GM04503 (cell line): ENCODE data around the gene ABL2.
"Not testable (repeated sequence)": the region's sequence is repeated elsewhere in the genome, so short reads cannot be mapped to it uniquely, and the experiment has no call there.

ENCODE experiments used
- DNase-seq: peaks from one replicate; pipeline ENCODE4 v3.0.0-alpha.2; 2012; ENCODE audit warnings: low read depth

Gene ABL2

DNA sequence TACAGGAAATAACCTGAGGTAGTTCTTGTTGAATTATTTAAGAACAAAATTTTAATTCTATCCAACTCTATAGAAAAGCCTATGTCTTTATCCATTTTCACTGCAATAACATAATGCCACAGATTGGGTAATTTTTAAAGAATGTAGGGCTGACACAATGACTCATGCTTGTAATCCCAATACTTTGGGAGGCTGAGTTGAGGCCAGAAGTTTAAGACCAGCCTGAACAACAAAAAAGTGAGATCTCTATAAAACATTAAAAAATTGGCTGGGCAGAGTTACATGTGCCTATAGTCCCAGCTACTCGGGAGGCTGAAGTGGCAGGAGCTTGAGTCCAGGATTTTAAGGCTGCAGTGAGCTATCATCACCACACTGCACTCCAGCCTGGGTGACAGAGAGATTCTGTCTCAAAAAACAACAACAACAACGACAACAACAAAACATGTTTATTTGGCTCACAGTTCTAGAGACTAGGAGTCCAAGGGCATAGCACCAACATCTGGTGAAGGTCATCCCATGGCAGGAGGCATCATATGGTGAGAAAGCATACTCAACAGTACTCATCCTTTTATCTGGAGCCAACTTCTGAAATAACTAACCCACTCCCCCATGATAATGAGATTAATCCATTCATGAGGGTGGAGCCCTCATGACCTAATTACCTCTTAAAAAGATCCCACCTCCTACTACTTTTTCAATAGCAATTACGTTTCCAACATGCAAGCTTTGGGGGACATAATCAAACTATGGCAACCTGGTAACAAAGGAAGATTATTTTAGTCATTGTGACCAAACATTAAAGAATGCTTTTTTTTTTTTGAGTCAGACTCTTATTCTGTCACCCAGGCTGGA, 59.6 kb downstream of the ABL2 start:
- DNase-seq = peak; percentile 66

DNA sequence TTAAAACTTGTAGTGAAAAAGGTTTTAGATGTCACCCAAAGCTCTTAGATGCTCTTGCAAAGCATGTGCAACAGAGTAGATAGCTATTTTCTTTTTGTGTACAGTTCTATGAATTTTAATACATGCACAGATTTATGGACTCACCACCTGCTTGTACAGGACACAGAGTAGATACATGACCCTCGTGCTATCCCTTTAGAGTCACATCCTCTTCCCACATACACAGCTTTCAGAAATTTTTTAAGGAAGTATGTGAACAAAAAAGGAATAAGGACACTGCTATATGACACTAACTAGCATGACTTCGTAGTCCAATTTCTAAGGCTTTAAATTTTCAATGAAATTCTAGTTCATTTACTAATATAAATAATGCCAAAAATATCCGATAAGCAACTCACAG, 60.9 kb downstream of the ABL2 start:
- DNase-seq = no peak

DNA sequence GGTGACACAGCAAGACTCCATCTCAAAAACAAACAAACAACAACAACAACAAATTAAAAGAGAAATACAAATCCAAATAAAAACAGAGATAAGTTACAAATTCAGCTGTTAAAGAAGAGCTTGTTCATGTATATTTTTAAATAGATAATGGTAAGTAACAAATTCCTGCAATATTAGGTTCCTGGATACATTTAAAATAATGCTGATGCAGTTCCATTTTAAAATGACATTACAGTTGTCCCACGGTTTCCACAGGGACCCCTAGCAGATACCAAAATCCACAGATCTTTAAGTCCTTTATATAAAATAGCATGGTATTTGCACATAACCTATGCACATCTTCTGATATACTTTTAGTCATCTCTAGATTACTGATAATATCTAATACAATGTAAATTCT, 61.5 kb downstream of the ABL2 start:
- no peak for DNase-seq

DNA sequence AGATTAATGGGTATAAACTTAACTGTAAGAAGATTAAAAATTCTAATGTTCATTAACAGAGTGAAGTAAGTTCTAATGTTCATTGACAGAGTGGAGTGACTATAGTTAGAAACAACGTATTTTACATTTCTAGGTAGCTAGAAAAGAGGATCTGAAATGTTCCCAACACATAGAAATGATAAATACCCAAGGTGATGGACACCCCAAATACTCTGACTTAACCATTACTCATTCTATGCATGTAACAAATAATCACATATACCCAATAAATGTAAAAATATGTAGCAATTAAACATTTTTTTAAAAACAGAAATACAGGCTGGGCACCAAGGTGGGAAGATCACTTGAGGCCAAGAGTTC, 62.1 kb downstream of the ABL2 start:
- no peak for DNase-seq

DNA sequence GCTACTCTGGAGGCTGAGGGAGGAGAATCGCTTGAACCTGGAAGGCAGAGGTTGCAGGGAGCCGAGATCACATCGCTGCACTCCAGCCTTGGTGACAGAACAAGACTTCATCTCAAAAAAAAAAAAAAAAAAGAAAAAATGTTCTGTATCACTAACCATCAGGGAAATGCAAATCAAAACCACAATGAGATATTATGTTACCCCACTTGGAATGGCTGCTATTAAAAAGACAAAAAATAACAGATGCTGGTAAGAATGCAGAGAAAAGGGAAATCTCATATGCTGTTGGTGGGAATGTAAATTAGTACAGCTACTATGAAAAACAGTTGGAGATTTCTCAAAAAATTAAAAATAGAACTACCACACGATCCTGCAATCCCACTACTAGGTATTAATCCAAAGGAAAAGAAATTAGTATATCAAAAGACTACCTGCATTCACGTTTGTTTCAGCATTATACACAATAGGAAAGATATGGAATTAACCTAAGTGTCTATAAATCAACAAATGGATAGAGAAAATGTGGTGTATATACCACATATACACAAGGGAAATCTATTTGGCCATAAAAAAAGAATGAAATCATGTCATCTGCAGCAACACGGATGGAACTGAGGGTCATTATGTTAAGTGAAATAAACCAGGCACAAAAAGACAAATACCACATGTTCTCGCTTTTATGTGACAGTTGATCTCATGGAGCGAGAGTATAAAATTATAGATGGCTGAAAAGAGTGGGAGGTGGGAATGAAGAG, 62.6 kb downstream of the ABL2 start:
- peak; percentile 48 for DNase-seq

DNA sequence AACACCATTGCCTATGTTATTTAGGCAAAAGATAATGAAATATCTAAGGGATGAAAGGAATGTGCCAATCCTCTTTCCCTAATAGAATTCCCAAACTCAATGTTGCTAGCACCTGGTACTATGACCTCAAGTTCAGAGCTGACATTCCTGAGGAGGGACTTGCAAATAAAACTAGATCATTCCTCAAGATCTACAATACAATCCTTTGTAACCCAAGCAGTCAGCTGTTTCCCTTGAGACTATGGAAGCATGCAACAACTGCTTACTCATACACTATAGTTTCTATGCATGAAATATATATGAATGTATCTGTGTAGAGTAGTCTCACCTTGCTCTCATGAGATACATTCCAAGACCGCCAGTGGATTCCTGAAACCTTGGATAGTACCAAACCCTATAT, 65.0 kb downstream of the ABL2 start:
- peak; percentile 41 for DNase-seq

DNA sequence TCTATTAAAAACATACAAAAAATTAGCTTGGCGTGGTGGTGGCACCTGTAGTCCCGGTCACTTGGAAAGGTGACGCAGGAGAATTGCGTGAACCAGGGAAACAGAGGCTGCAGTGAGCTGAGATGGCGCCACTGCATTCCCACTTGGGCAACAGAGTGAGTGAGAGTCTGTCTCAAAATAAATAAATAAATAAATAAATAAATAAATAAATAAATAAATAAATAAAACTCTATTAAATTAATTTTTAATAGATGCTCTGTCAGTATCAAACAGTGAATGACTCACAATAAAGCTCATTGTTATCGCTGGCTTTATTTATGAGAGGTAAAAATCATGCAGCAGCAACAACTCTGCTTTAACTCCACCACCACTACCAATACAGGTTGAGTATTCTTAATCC, 72.8 kb downstream of the ABL2 start:
- DNase-seq = no peak

DNA sequence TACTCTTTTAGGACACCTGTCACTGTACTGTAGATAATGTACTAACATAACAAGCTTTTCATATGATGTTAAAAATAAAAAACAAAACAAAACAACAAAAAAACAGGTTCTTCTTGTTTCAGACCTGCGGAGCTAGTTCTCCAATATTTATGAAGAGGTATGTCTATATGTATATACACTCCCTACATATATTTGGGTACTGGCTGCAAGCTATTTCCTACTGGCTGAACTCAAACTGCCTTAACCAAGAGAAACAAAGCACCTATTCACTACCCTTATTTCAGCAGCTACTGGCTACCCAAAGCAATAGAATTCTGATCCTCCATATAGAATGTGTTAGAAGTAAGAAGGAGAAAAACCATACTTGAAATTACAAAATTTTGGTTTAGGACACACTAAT, 73.5 kb downstream of the ABL2 start:
- DNase-seq = no peak

DNA sequence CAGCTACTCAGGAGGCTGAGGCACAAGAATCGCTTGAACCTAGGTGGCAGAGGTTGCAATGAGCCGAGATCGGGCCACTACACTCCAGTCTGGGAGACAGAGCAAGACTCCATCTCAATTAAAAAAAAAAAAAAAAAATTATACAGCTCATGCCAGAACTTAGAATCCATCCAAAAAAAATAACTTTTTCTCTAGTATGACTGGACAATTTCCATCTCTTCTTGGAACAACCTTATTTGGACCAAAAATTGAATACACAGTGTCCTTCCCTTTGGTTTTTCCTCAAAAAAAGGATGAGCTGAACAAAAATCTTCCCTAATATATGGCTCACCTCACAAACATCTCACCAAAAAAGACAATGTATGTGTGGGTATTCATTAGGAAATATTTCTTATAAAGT, 73.9 kb downstream of the ABL2 start:
- no peak for DNase-seq

DNA sequence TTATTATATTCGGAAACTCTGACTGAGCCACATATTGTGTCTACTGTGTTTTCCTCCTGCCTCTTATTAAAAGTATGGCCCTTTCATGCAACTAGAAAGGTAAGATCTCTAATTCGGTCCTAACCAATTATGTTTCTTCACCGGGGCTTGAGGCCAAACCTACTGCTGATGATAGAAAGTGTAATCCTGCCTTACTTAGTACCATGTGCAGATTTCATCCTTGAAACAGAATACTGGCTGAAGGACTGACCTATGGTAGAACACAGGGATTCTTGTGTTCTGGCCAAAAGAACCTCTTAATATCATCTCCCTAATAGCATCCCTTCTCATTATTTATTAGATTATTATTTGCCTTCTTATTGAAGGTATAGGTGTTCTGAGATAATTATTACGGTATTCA, 75.0 kb downstream of the ABL2 start:
- DNase-seq = no peak

DNA sequence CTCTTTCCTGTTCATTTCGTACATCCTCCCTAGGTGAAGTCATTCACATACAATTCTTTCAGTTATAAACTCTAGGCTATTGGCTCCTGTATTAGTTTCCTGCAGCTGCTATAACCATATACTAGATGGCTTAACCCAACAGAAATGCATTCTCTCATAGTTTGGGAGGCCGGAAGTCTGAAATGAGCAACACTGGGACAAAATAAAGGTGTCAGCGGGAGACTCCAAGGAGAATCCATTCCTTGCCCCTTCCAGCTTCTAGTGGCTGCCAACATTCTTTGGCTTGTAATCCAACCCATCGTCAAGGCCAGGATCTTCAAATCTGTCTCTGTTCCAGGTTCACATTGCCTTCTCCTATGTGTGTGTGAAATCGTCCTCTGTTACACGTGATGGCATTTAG, 76.3 kb downstream of the ABL2 start:
- DNase-seq = no peak

DNA sequence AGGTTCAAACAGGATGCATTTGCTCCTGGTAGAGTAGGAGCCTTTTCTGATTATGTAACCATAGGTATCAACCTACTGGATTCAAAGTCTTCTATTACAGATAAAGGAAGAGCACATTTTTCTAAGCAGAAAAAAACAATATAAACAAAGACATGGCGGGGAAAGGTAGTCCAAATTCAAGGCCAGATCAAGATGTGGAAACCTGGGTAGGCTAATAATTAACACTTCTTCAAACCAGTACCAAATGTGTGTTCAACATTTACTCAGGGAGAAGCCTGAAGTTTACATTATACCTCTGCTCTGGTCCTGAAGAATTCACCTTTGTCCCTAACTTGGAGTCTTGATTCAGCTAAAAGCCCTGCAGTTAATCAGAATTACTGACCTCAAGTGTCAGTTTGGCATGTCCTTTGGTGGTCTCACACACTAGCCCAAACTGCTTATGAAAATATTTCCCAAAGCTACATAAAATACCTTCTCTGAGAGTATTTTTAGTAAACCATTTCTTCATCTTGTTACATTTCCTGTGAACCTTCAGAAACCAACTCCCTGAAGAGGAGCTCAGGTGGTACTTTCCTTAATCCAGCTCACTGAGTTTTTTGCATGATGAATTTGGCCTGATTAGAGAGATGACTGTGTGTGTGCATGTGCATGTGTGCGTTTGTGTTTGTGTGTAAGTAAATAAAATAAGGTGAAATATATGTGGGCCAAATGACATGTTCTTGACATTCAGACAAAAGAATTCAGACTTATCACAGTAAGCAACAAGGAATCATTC, 77.4 kb downstream of the ABL2 start:
- DNase-seq = no peak

DNA sequence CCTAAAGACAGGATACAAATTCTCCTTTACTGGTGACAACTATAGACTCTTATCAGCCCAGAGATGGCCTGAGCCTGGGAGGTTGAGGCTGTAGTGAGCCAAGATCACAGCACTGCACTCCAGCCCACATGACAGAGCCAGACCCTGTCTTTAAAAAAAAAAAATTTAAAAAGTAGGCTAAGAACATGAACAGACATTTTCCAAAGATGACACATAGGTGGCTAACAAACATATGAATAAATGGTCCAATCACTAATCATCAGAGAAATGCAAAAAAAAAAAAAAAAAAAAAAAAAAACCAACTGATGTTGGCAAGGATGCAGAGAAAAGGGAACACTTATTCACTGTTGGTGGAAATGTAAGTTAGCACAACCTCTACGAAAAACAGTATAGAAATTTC, 82.6 kb downstream of the ABL2 start:
- DNase-seq = no peak

DNA sequence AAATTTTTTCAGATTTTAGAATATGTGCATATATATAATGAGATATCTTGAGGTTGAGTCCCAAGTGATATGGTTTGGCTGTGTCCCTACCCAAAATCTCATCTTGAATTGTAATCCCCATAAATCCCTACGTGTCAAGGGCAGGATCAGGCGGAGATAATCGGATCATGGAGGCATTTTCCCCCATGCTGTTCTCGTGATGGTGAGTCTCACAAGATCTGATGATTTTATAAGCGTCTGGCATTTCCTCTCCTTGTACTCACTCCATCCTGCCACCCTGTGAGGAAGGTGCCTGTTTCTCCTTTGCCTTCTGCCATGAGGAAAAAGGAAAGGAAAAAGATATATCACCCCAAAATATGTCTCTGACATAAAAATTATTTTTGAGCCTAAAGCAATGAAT, 83.0 kb downstream of the ABL2 start:
- no peak for DNase-seq

DNA sequence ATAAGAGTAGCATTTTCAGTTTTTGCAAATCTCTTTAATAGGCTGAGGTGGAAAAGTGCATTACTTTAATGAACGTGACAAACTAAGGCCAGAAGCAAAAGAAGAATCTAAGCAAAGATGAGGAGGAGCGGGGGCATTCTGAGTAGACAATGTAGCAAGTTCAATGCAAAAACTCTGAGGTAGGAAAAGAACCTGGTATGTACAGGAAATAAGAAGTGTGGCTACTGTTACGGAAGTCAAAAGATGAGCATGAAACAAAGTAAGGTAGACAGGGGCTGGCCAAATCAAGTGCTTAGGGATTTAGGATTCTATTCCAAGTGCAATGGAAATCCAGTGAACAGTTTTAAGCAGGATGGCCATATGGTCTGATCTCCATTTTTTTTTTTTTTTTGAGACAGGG, 84.0 kb downstream of the ABL2 start:
- DNase-seq = no peak

DNA sequence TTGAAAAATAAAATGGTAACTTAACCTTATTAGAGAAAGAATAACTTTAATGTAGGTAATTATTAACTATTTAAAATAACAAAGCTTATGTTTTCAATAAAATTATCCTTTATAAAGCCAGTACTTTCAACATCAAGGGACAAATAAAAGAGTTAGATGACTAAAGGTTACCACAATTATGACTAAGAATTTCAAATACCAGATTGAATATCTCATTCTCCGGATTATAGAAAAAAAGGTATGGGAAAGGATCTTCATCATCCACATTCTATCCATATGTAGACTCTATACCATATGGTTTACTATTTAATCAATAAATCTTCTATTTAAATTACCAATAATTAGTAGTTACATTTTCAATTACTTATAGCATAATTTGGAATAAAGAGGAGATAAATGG, 84.9 kb downstream of the ABL2 start:
- DNase-seq = no peak

DNA sequence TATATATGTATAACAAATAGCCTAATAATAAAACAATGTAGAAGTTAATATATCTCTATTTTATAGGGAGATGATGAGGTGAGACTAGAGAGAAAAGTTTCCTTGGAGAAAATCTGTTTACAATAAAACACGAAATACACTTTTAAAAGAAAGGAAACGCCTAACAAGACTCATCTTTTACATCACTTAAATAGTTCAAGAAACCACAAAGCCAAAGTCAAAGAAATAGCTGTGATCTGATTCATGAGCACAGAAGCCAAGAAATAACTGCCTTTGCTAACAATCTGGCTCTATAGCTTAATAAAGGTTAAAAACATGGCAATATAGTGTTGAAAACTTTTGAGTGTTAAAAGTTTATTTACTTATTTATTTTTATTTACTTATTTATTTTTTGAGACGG, 86.2 kb downstream of the ABL2 start:
- peak; percentile 89 for DNase-seq

DNA sequence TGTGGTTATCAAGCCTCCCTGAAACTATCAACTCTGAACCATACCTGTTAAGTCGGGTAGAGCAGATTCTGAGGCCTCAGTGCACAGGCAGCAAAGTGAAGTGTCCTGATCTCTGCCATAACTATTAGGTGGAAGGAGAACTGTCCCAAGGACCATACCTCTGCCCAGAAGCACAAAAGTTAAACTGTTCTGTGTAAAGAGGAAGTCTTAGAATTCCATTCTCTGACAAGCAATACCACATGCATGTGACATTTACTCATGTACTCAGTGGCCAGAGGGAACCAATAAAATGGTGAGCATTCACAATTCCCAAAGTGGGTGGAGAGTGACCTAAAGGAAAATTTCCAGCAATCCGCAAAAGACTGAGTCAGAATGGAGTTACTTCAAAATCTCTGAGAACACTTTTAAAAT, 86.6 kb downstream of the ABL2 start:
- DNase-seq = peak; percentile 95

DNA sequence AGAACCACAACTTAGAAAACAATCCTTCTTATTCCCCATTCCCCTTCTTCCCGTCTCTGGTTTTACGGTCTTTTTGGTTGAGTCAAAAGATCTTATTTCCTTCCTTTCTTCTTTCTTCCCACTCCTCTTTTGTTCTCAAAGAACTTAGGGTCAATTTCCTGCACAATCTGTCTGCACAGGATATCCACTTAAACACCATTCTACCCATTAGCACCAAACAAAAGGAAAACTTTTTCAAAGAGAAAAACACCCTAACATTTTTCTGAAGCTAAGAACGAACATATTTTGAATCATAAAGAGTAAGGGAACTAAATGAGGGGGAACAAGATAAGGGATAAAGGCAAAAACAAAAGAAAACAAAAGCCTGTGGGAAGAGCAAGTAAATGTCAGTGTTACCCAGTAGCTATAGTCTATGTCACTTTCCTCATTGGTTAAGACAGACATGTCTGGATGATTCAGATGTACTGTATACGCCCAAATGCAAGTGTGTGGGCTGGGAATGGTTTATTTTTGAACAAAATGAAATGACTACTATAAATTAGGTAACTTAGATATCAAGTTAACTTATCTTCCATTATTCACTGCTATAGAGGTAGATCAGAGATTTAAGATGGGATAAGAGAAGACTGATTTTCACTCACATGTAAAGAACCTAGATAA, 87.8 kb downstream of the ABL2 start:
- DNase-seq = peak; percentile 55

DNA sequence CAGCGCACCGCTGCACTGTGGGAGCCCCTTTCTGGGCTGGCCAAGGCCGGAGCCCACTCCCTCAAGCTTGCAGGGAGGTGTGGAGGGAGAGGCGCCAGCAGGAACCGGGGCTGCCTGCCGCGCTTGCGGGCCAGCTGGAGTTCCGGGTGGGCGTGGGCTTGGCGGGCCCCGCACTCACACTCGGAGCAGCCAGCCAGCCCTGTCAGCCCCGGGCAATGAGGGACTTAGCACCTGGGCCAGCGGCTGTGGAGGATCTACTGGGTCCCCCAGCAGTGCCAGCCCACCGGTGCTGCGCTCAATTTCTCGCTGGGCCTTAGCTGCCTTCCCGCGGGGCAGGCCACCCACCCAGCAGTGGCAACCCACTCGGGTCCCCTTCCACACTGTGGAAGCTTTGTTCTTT, 90.7 kb downstream of the ABL2 start:
- DNase-seq = not testable (repeated sequence)

DNA sequence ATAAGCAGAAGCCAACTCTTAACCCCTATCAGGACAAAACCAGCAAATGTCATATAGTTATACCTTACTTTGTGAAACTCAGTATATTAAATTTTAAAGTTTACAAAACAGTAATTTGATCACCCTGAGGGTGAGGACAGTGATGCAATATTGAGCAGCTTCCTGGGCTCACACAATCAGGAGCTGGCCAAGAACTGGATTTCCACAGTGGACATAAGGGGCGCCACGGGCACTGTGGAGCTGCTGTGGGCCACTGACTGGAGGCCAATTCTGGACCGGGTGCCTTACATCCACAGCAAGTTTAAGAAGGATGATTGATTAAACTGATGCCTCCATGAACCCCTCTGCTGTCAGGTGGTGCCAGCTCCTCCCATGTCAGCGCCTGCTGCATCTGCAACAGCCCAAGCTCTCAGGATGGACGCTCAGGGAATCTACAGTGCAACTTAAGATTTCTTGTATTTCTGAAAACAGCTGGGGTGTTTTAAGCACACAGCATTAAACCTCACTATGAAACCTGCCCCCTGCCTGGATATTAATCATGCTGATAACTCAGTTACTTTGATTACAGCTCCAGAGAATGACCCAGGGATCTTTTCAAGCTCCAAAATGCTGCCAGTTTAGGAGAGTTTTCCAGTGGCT, 91.7 kb downstream of the ABL2 start:
- DNase-seq = no peak

DNA sequence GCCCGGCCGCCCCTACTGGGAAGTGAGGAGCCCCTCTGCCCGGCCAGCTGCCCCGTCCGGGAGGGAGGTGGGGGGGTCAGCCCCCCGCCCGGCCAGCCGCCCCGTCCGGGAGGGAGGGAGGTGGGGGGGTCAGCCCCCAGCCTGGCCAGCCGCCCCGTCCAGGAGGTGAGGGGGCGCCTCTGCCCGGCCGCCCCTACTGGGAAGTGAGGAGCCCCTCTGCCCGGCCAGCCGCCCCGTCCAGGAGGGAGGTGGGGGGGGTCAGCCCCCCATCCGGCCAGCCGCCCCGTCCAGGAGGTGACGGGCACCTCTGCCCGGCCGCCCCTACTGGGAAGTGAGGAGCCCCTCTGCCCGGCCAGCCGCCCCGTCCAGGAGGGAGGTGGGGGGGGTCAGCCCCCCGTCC, 93.8 kb downstream of the ABL2 start:
- not testable (repeated sequence) for DNase-seq
